ENCODE results near the gene CACNA1B. TPM values are rescaled to one million over a fixed set of nuclear protein-coding genes. Genes with fewer than 3 reads are reported as not detected.
A peak's percentile ranks its signal among the peaks of the same experiment; 100 is the strongest.

The CACNA1B gene
- total RNA-seq, 1 donor from 2014 or later = 0.13 TPM

GRCh38 chr9:138068601-138069035 is 191.0 kb downstream of the CACNA1B start:
- Mint-ChIP-seq H3K27me3 (ENCODE audit: unreplicated experiment) (peaks cover 4% of the 10 kb centered on the region), H3K4me1 (ENCODE audit: unreplicated experiment) (no peaks in the 10 kb centered on the region), H3K36me3 (ENCODE audit: unreplicated experiment) (no peaks in the 10 kb centered on the region), H3K27ac (ENCODE audit: unreplicated experiment) (no peak overlapping the region), H3K9me3 (ENCODE audit: unreplicated experiment) (no peaks in the 10 kb centered on the region), H3K4me3 (ENCODE audit: unreplicated experiment) (no peak overlapping the region)
- no peak for TF ChIP-seq CTCF (IDR thresholded peaks at IDR 0.05)
- peak; percentile 80 for DNase-seq (ENCODE audit: extremely low spot score, unreplicated experiment)

DNA sequence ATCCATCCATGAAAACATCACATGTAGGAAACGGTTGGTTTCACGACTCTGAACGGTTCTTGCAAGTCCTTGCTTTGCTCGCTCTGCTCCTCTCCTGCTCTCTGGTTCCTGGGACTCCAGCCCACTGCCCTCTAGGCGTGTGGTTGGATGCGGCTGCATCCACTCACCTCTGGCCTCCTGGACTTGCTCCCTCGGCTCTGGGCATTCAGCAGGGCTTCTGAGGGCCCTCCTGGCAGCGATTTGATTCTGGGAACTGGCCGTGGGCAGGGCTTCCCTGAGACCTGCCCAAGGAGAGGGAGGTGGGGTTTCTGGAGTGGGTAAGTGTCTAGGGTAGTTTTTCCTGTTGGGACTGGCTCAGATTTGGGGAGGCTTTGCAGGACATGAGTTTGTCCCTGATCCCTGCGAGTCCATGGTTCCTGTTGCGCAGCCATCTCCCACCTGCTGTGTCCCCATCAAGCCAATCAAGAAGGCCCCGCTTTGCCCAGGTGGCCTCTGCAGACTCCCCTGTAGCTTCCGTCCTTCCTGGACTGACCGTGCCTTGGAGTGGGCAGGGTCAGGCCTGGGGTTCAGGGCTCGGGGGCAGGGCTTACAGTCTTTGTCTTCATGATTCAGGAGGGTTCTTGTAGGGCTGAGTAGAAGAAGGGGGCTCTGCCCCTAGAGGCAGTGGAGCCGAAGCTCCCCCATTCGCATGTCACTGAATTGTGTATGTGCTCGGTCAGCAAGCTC is 192.3 kb downstream of the CACNA1B start:
- peaks cover 4% of the 10 kb centered on the region for H3K27me3 Mint-ChIP-seq (ENCODE audit: unreplicated experiment)
- H3K4me1 Mint-ChIP-seq (ENCODE audit: unreplicated experiment) = no peaks in the 10 kb centered on the region
- no peaks in the 10 kb centered on the region for H3K36me3 Mint-ChIP-seq (ENCODE audit: unreplicated experiment)
- H3K4me3 Mint-ChIP-seq (ENCODE audit: unreplicated experiment) = no peak overlapping the region
- no peak for TF ChIP-seq CTCF (IDR thresholded peaks at IDR 0.05)
- no peaks in the 10 kb centered on the region for H3K9me3 Mint-ChIP-seq (ENCODE audit: unreplicated experiment)
- DNase-seq (ENCODE audit: extremely low spot score, unreplicated experiment) = peak; percentile 81
- H3K27ac Mint-ChIP-seq (ENCODE audit: unreplicated experiment) = no peak overlapping the region

DNA sequence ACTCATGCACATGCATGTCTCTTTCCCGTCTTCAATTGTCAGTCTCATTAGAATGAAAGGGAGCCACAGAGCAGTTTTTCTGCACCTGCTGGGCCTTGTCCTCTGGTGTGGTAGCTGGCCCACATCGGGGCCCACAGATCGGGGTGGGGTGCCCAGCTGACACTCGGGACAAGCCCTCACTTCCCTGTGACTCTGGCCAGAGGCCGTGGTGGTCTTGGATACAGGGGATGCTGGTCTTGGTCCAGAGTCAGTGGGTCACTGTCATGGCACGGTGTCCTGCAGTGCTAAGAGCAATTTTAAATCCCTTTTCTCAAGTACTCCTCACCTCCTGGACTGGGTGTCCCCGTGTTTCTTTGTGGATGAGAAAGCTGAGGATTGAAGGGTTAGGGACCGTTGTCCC is 193.2 kb downstream of the CACNA1B start:
- no peaks in the 10 kb centered on the region for H3K4me1 Mint-ChIP-seq (ENCODE audit: unreplicated experiment)
- H3K27me3 Mint-ChIP-seq (ENCODE audit: unreplicated experiment) = peaks cover 4% of the 10 kb centered on the region
- H3K27ac Mint-ChIP-seq (ENCODE audit: unreplicated experiment) = no peak overlapping the region
- DNase-seq (ENCODE audit: extremely low spot score, unreplicated experiment) = peak; percentile 83
- no peak for TF ChIP-seq CTCF (IDR thresholded peaks at IDR 0.05)
- no peak overlapping the region for H3K4me3 Mint-ChIP-seq (ENCODE audit: unreplicated experiment)
- H3K9me3 Mint-ChIP-seq (ENCODE audit: unreplicated experiment) = no peaks in the 10 kb centered on the region
- H3K36me3 Mint-ChIP-seq (ENCODE audit: unreplicated experiment) = no peaks in the 10 kb centered on the region

DNA sequence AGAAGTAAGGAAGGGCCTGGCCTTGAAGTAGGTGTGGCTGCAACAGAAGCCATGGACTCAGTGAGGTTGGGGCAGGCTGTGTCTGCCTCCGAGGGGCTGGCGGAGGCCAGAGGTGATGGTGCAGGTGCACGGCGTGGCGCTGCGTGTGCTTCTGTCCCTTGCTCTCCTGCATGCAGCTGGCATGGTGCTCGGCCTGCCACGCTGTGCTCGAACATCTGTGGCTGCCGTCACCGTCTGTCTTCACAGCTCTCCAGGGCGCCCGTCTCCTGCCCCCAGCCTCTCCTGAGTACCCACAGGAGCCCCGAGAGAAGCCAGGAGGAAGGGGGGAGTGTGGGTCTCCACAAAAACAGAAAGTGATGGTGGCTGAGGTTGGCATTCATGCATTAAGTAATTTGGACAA is 193.7 kb downstream of the CACNA1B start:
- Mint-ChIP-seq H3K36me3 (ENCODE audit: unreplicated experiment) (no peaks in the 10 kb centered on the region), H3K9me3 (ENCODE audit: unreplicated experiment) (no peaks in the 10 kb centered on the region)

More for the DNA sequence above, 193.7 kb downstream of the CACNA1B start:
- Mint-ChIP-seq H3K4me3 (ENCODE audit: unreplicated experiment) (no peak overlapping the region), H3K27ac (ENCODE audit: unreplicated experiment) (no peak overlapping the region), H3K4me1 (ENCODE audit: unreplicated experiment) (no peaks in the 10 kb centered on the region), H3K27me3 (ENCODE audit: unreplicated experiment) (peaks cover 4% of the 10 kb centered on the region)
- no peak for TF ChIP-seq CTCF (IDR thresholded peaks at IDR 0.05)
- DNase-seq (ENCODE audit: extremely low spot score, unreplicated experiment) = peak; percentile 76

Measured in osteocyte (in vitro differentiated cells).